ENCODE results near the gene KRTAP1-4.

GRCh38 chr17:41042953-41043352, 13.0 kb upstream of the KRTAP1-4 start:
- no peak for TF ChIP-seq ZNF146 (tag by site-specific recombination; IDR thresholded peaks at IDR 0.05)
- TF ChIP-seq ZBTB7A (tag by site-specific recombination; IDR thresholded peaks at IDR 0.05; ENCODE audit: low read depth): no peak
- no peak for TF ChIP-seq CTCF (tag by site-specific recombination; IDR thresholded peaks at IDR 0.05)
- TF ChIP-seq, protein P1, sequence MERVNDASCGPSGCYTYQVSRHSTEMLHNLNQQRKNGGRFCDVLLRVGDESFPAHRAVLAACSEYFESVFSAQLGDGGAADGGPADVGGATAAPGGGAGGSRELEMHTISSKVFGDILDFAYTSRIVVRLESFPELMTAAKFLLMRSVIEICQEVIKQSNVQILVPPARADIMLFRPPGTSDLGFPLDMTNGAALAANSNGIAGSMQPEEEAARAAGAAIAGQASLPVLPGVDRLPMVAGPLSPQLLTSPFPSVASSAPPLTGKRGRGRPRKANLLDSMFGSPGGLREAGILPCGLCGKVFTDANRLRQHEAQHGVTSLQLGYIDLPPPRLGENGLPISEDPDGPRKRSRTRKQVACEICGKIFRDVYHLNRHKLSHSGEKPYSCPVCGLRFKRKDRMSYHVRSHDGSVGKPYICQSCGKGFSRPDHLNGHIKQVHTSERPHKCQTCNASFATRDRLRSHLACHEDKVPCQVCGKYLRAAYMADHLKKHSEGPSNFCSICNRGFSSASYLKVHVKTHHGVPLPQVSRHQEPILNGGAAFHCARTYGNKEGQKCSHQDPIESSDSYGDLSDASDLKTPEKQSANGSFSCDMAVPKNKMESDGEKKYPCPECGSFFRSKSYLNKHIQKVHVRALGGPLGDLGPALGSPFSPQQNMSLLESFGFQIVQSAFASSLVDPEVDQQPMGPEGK (tag by site-specific recombination; IDR thresholded peaks at IDR 0.05): no peak
- no peak for TF ChIP-seq ZBTB11 (tag by site-specific recombination; conservative IDR thresholded peaks at IDR 0.05; ENCODE audit: low read depth)
- no peak for TF ChIP-seq ZBTB49 (tag by site-specific recombination; IDR thresholded peaks at IDR 0.05; ENCODE audit: low read depth)
- TF ChIP-seq ZNF48 (tag by site-specific recombination; IDR thresholded peaks at IDR 0.05): no peak
- TF ChIP-seq RBAK (tag by site-specific recombination; IDR thresholded peaks at IDR 0.05): no peak
- TF ChIP-seq ZNF138 (tag by site-specific recombination; IDR thresholded peaks at IDR 0.05; ENCODE audit: borderline replicate concordance): no peak
- no peak for TF ChIP-seq ZNF121 (tag by site-specific recombination; IDR thresholded peaks at IDR 0.05)

Data from HEK293 (cell line).